Measurements from ENCODE around the gene PGBD5.
A peak's percentile ranks its signal among the peaks of the same experiment; 100 is the strongest.

Gene PGBD5

DNA sequence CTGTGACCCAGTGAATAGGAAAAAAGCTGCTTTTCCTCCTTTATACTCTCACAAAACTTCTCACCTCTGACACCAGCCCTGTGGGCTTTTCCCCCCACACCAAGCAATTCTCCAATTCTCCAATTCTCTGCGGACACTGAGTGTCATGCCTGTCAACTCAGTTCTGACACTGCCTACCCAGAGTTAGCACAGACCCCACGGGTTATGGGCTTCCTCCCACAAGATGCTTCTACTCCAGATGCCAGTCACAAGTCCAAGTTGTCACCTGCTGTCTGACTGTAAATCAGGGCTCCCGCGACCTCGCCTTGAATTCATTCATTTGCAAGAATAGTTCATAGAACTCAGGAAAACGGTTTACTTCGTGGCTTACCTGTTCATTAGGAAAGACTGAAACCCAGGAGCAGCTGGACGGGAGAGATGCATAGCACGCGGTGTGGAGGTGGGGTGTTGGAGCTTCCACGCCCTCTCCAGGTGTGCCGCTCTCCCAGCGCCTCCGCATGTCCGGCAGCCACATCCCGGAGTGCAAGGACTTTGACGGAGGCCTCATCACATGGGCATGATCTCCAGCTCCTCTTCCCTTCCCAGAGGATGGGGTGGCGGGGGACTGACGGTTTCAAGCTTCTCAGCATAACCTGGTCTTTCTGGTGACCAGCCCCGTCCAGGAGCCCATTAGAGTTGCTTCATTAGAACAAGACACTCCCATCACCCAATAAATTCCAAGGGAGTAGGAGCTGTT lies 154.7 kb downstream of the PGBD5 start:
- Histone ChIP-seq H3K27me3 (ENCODE audit: control insufficient read depth in 2 of 2, insufficient read depth in 2 of 2, low read length in 2 of 2) (no peaks in the 10 kb centered on the region), H3K9ac (ENCODE audit: low read depth in 1 of 2, low read length in 2 of 2) (no peak overlapping the region), H3K4me3 (ENCODE audit: low read length in 2 of 2) (no peak overlapping the region), H3K36me3 (ENCODE audit: control insufficient read depth in 2 of 2, insufficient read depth in 2 of 2, low read length in 2 of 2) (peaks cover 7 to 12% of the 10 kb centered on the region in 2 donors), H3K4me1 (ENCODE audit: control insufficient read depth in 2 of 2, insufficient read depth in 2 of 2, low read length in 2 of 2) (peaks cover 17 to 26% of the 10 kb centered on the region in 2 donors), H3K27ac (ENCODE audit: low read depth in 2 of 2, low read length in 2 of 2) (no peak overlapping the region), H3K9me3 (ENCODE audit: control insufficient read depth in 2 of 2, low read length in 2 of 2) (no peaks in the 10 kb centered on the region)

- H3K4me1 ChIP-seq (ENCODE audit: control insufficient read depth in 2 of 2, insufficient read depth in 2 of 2, low read length in 2 of 2) = peaks cover 17 to 26% of the 10 kb centered on the region in 2 donors
- H3K9me3 ChIP-seq (ENCODE audit: control insufficient read depth in 2 of 2, low read length in 2 of 2) = no peaks in the 10 kb centered on the region
- no peak overlapping the region for H3K9ac ChIP-seq (ENCODE audit: low read depth in 1 of 2, low read length in 2 of 2)
- H3K36me3 ChIP-seq (ENCODE audit: control insufficient read depth in 2 of 2, insufficient read depth in 2 of 2, low read length in 2 of 2) = peaks cover 5 to 7% of the 10 kb centered on the region in 2 donors
- no peaks in the 10 kb centered on the region for H3K27me3 ChIP-seq (ENCODE audit: control insufficient read depth in 2 of 2, insufficient read depth in 2 of 2, low read length in 2 of 2)
- H3K4me3 ChIP-seq (ENCODE audit: low read length in 2 of 2) = no peak overlapping the region
- H3K27ac ChIP-seq (ENCODE audit: low read depth in 2 of 2, low read length in 2 of 2) = peak overlapping the region in 1 of 2 donors; percentile 10
Observed at GRCh38 chr1:230270559-230271281, 155.4 kb downstream of the PGBD5 start.

DNA sequence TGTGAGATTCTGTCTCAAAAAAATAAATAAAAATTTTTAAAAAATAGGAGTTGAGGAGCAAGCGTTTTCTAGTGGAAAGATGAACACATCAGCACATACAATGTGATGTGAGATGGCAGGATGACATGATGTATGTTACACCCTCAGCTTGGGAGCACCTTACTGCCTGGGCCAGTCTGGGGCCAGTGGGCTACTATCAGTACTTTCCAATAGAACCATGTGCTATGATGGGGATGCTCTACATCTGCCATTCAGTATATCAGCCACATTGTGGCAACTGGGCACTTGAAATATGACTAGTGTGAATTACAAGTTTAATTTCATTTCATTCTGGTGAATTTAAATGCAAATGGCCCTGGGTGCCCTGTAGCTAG lies 156.0 kb downstream of the PGBD5 start:
- peaks cover 8 to 13% of the 10 kb centered on the region in 2 donors for H3K36me3 ChIP-seq (ENCODE audit: control insufficient read depth in 2 of 2, insufficient read depth in 2 of 2, low read length in 2 of 2)
- H3K27ac ChIP-seq (ENCODE audit: low read depth in 2 of 2, low read length in 2 of 2) = peak overlapping the region in 1 of 2 donors; percentile 10
- no peaks in the 10 kb centered on the region for H3K27me3 ChIP-seq (ENCODE audit: control insufficient read depth in 2 of 2, insufficient read depth in 2 of 2, low read length in 2 of 2)
- no peak overlapping the region for H3K4me3 ChIP-seq (ENCODE audit: low read length in 2 of 2)
- H3K4me1 ChIP-seq (ENCODE audit: control insufficient read depth in 2 of 2, insufficient read depth in 2 of 2, low read length in 2 of 2) = peaks cover 17 to 26% of the 10 kb centered on the region in 2 donors
- H3K9me3 ChIP-seq (ENCODE audit: control insufficient read depth in 2 of 2, low read length in 2 of 2) = no peaks in the 10 kb centered on the region
- no peak overlapping the region for H3K9ac ChIP-seq (ENCODE audit: low read depth in 1 of 2, low read length in 2 of 2)

- Histone ChIP-seq H3K27me3 (ENCODE audit: control insufficient read depth in 2 of 2, insufficient read depth in 2 of 2, low read length in 2 of 2) (no peaks in the 10 kb centered on the region), H3K9ac (ENCODE audit: low read depth in 1 of 2, low read length in 2 of 2) (peak overlapping the region; percentile 58 to 67), H3K4me1 (ENCODE audit: control insufficient read depth in 2 of 2, insufficient read depth in 2 of 2, low read length in 2 of 2) (peaks cover 17 to 26% of the 10 kb centered on the region in 2 donors), H3K27ac (ENCODE audit: low read depth in 2 of 2, low read length in 2 of 2) (peak overlapping the region; percentile 85 to 87), H3K4me3 (ENCODE audit: low read length in 2 of 2) (peak overlapping the region; percentile 46 to 48), H3K9me3 (ENCODE audit: control insufficient read depth in 2 of 2, low read length in 2 of 2) (no peaks in the 10 kb centered on the region), H3K36me3 (ENCODE audit: control insufficient read depth in 2 of 2, insufficient read depth in 2 of 2, low read length in 2 of 2) (peaks cover 15 to 22% of the 10 kb centered on the region in 2 donors)
Observed at GRCh38 chr1:230268371-230269170, 157.6 kb downstream of the PGBD5 start.

- Histone ChIP-seq H3K27me3 (ENCODE audit: control insufficient read depth in 2 of 2, insufficient read depth in 2 of 2, low read length in 2 of 2) (no peaks in the 10 kb centered on the region), H3K36me3 (ENCODE audit: control insufficient read depth in 2 of 2, insufficient read depth in 2 of 2, low read length in 2 of 2) (peaks cover 20 to 30% of the 10 kb centered on the region in 2 donors), H3K27ac (ENCODE audit: low read depth in 2 of 2, low read length in 2 of 2) (peak overlapping the region; percentile 85 to 87), H3K9ac (ENCODE audit: low read depth in 1 of 2, low read length in 2 of 2) (peak overlapping the region in 1 of 2 donors; percentile 26), H3K4me3 (ENCODE audit: low read length in 2 of 2) (no peak overlapping the region), H3K4me1 (ENCODE audit: control insufficient read depth in 2 of 2, insufficient read depth in 2 of 2, low read length in 2 of 2) (peaks cover 17 to 26% of the 10 kb centered on the region in 2 donors), H3K9me3 (ENCODE audit: control insufficient read depth in 2 of 2, low read length in 2 of 2) (no peaks in the 10 kb centered on the region)
Observed at GRCh38 chr1:230267338-230268065, 158.6 kb downstream of the PGBD5 start.

DNA sequence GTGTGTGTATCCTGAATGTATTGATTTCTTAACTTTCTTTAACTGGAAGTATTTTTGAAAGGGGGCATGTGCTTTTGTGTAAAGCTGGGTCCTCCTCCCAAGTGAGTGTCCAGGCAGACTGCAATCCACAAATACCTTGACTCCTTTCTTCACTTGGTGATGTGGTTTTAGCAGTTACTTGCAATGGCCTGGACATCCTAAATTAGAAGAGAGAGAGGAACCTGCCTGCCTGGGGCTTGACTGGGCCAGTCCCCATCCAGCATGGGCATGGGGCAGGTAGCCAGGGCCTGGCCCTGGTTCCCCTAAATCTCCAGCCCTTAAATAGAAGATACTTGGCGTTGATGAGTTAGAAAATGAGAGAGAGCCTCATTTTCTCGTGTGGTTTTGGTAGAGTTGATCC lies 159.7 kb downstream of the PGBD5 start:
- Histone ChIP-seq H3K9ac (ENCODE audit: low read depth in 1 of 2, low read length in 2 of 2) (no peak overlapping the region), H3K36me3 (ENCODE audit: control insufficient read depth in 2 of 2, insufficient read depth in 2 of 2, low read length in 2 of 2) (peaks cover 23 to 30% of the 10 kb centered on the region in 2 donors), H3K27me3 (ENCODE audit: control insufficient read depth in 2 of 2, insufficient read depth in 2 of 2, low read length in 2 of 2) (no peaks in the 10 kb centered on the region), H3K4me1 (ENCODE audit: control insufficient read depth in 2 of 2, insufficient read depth in 2 of 2, low read length in 2 of 2) (peaks cover 17 to 26% of the 10 kb centered on the region in 2 donors), H3K27ac (ENCODE audit: low read depth in 2 of 2, low read length in 2 of 2) (no peak overlapping the region), H3K9me3 (ENCODE audit: control insufficient read depth in 2 of 2, low read length in 2 of 2) (no peaks in the 10 kb centered on the region), H3K4me3 (ENCODE audit: low read length in 2 of 2) (no peak overlapping the region)

DNA sequence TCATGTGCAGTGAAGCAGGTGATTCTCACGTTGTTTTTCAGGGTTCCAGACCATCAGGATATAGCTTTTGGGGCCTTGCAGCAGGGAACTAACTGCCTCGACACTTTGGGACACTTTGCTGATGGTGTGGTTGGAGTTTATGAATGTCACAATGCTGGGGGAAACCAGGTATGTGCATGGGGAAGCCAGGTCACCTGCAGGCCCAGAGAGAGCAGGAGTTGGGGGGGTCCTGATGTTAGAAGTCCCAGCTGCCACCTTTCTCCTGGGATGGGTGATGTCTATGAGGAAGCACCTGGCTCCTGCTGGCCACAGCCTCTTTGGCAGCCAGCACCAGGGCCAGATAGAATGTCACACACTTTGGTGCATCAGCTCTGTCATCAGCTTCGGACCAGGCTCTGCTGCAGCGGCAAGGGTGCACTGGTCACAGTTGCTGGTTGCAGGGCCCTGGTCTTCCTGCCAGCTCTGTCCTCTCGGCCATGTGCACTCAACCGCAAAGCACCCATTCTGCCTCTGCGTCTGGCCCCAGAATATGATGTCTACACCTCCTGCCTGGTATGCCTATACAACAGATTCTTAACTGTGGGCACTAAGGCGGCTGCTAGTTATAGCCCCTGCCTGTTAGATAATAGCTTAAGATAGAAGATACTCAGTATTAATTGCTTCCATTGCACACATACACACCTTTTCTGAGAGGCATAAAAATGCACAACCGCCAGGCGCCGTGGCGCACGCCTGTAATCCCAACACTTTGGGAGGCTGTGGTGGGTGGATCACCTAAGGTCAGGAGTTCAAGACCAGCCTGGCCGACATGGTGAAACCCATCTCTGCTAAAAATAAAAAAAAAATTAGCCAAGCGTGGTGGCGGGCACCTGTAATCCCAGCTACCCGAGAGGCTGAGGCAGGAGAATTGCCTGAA lies 160.7 kb downstream of the PGBD5 start:
- Histone ChIP-seq H3K36me3 (ENCODE audit: control insufficient read depth in 2 of 2, insufficient read depth in 2 of 2, low read length in 2 of 2) (peaks cover 23 to 30% of the 10 kb centered on the region in 2 donors), H3K27me3 (ENCODE audit: control insufficient read depth in 2 of 2, insufficient read depth in 2 of 2, low read length in 2 of 2) (no peaks in the 10 kb centered on the region), H3K4me1 (ENCODE audit: control insufficient read depth in 2 of 2, insufficient read depth in 2 of 2, low read length in 2 of 2) (peaks cover 10 to 17% of the 10 kb centered on the region in 2 donors), H3K4me3 (ENCODE audit: low read length in 2 of 2) (no peak overlapping the region), H3K9ac (ENCODE audit: low read depth in 1 of 2, low read length in 2 of 2) (no peak overlapping the region), H3K27ac (ENCODE audit: low read depth in 2 of 2, low read length in 2 of 2) (no peak overlapping the region), H3K9me3 (ENCODE audit: control insufficient read depth in 2 of 2, low read length in 2 of 2) (no peaks in the 10 kb centered on the region)
